ENCODE measurements around the gene GDPD5.

GRCh38 chr11:75465701-75466531 lies 59.8 kb downstream of the GDPD5 start:
- TF ChIP-seq CTCF (conservative IDR thresholded peaks at IDR 0.05; ENCODE audit: low read length) (no peak), EZH2phosphoT487 (IDR thresholded peaks at IDR 0.05; ENCODE audit: borderline replicate concordance, low read depth, low read length) (no peak)
